H9 (cell line): ENCODE measurements around the gene SPEN. TPM values are rescaled to one million over a fixed set of nuclear protein-coding genes. Genes with fewer than 3 reads are reported as not detected.

Experiments
- DNase-seq: peaks from one replicate; pipeline ENCODE4 v3.0.0-alpha.2; 2017
- H2AFZ ChIP-seq: one replicate; pipeline ENCODE4 v1.6.1; 2013; ENCODE audit warnings: mild to moderate bottlenecking, low read length, control low read depth, moderate library complexity
- H2AK5ac ChIP-seq: 2 replicates; pipeline ENCODE4 v1.6.1; 2013; ENCODE audit warnings: low read length, control low read depth, mixed read lengths; ENCODE audit not compliant: insufficient read length
- H2BK120ac ChIP-seq: one replicate; pipeline ENCODE4 v1.6.1; 2013; ENCODE audit warnings: low read depth, mild to moderate bottlenecking, low read length, control low read depth, inconsistent platforms; ENCODE audit not compliant: poor library complexity, severe bottlenecking
- H2BK12ac ChIP-seq: 2 replicates; pipeline ENCODE4 v1.6.1; 2013; ENCODE audit warnings: low read length, control low read depth, mixed read lengths, low read depth; ENCODE audit not compliant: insufficient read length
- H2BK15ac ChIP-seq: 2 replicates; pipeline ENCODE4 v1.6.1; 2013; ENCODE audit warnings: low read depth, low read length, control low read depth
- H2BK20ac ChIP-seq: one replicate; pipeline ENCODE4 v1.6.1; 2013; ENCODE audit warnings: low read depth, mild to moderate bottlenecking, low read length, control low read depth, inconsistent platforms; ENCODE audit not compliant: poor library complexity, severe bottlenecking
- H2BK5ac ChIP-seq: 2 replicates; pipeline ENCODE4 v1.6.1; 2013; ENCODE audit warnings: low read length, control low read depth, mixed read lengths; ENCODE audit not compliant: insufficient read length
- H3K14ac ChIP-seq: 2 replicates; pipeline ENCODE4 v1.6.1; 2013; ENCODE audit warnings: low read length, control low read depth; ENCODE audit not compliant: insufficient read depth
- H3K18ac ChIP-seq: 2 replicates; pipeline ENCODE4 v1.6.1; 2013; ENCODE audit warnings: low read depth, mild to moderate bottlenecking, mixed read lengths, low read length, control low read depth; ENCODE audit not compliant: insufficient read length
- H3K23ac ChIP-seq: 2 replicates; pipeline ENCODE4 v1.6.1; 2013; ENCODE audit warnings: low read length, control low read depth, mixed read lengths, low read depth; ENCODE audit not compliant: insufficient read length
- H3K23me2 ChIP-seq: 2 replicates; pipeline ENCODE4 v1.6.1; 2013; ENCODE audit warnings: low read depth, mild to moderate bottlenecking, mixed read lengths, low read length, control low read depth; ENCODE audit not compliant: insufficient read length, poor library complexity, severe bottlenecking
- H3K27ac ChIP-seq: 2 replicates; pipeline ENCODE4 v1.5.1; 2013; ENCODE audit warnings: low read length, control low read depth, mixed read lengths, low read depth; ENCODE audit not compliant: insufficient read length
- H3K27me3 ChIP-seq: 2 replicates; pipeline ENCODE4 v1.6.1; 2013; ENCODE audit warnings: low read length, control low read depth, inconsistent platforms; ENCODE audit not compliant: insufficient read depth
- H3K4ac ChIP-seq: 2 replicates; pipeline ENCODE4 v1.6.1; 2013; ENCODE audit warnings: low read depth, mild to moderate bottlenecking, control low read depth, inconsistent platforms, low read length, moderate library complexity
- H3K4me1 ChIP-seq: 2 replicates; pipeline ENCODE4 v1.6.1; 2013; ENCODE audit warnings: low read length, control low read depth, inconsistent platforms; ENCODE audit not compliant: insufficient read depth
- H3K4me2 ChIP-seq: 2 replicates; pipeline ENCODE4 v1.6.1; 2013; ENCODE audit warnings: low read length, control low read depth, mixed read lengths; ENCODE audit not compliant: insufficient read length, insufficient read depth
- H3K56ac ChIP-seq: 2 replicates; pipeline ENCODE4 v1.6.1; 2013; ENCODE audit warnings: low read depth, mild to moderate bottlenecking, mixed read lengths, low read length, control low read depth; ENCODE audit not compliant: insufficient read length
- H3K79me1 ChIP-seq: 2 replicates; pipeline ENCODE4 v1.6.1; 2013; ENCODE audit warnings: low read depth, mild to moderate bottlenecking, moderate library complexity, low read length, control low read depth, inconsistent platforms; ENCODE audit not compliant: insufficient read depth, poor library complexity, severe bottlenecking
- H3K79me2 ChIP-seq: 2 replicates; pipeline ENCODE4 v1.6.1; 2013; ENCODE audit warnings: low read length, control low read depth, inconsistent platforms; ENCODE audit not compliant: insufficient read depth
- H3K9ac ChIP-seq: 2 replicates; pipeline ENCODE4 v1.6.1; 2013; ENCODE audit warnings: low read length, control low read depth, mixed read lengths; ENCODE audit not compliant: insufficient read length; ENCODE audit errors: extremely low read depth
- H3K9me3 ChIP-seq: one replicate; pipeline ENCODE4 v1.6.1; 2013; ENCODE audit warnings: low read depth, low read length, inconsistent platforms; ENCODE audit not compliant: control insufficient read depth
- H3T11ph ChIP-seq: one replicate; pipeline ENCODE4 v1.6.1; 2013; ENCODE audit warnings: mild to moderate bottlenecking, low read length, control low read depth, inconsistent platforms
- H4K20me1 ChIP-seq: one replicate; pipeline ENCODE4 v1.6.1; 2013; ENCODE audit not compliant: control insufficient read depth, insufficient read length, insufficient read depth
- H4K5ac ChIP-seq: 2 replicates; pipeline ENCODE4 v1.6.1; 2013; ENCODE audit warnings: low read depth, mild to moderate bottlenecking, mixed read lengths, low read length, control low read depth; ENCODE audit not compliant: insufficient read length
- H4K8ac ChIP-seq: replicated peaks from 2 replicates; pipeline ENCODE4 v1.6.1; 2013; ENCODE audit warnings: low read length, control low read depth, mixed read lengths, low read depth; ENCODE audit not compliant: insufficient read length
- H4K91ac ChIP-seq: 2 replicates; pipeline ENCODE4 v1.6.1; 2013; ENCODE audit warnings: low read depth, mild to moderate bottlenecking, moderate library complexity, mixed read lengths, low read length, control low read depth; ENCODE audit not compliant: insufficient read length
- H3K27ac Mint-ChIP-seq, 3 experiments: 2 replicates in 2 of 3; 3 replicates in 1 of 3; pipeline ENCODE4 v1.8.0; 2020 to 2021; ENCODE audit warnings: mixed read lengths in 3 of 3, mild to moderate bottlenecking in 1 of 3, moderate library complexity in 1 of 3
- H3K27me3 Mint-ChIP-seq: 2 replicates; pipeline ENCODE4 v1.8.0; 2021; ENCODE audit warnings: low read depth, mild to moderate bottlenecking, moderate library complexity, mixed read lengths
- H3K36me3 Mint-ChIP-seq, 3 experiments: 2 replicates in 2 of 3; 3 replicates in 1 of 3; pipeline ENCODE4 v1.8.0; 2020 to 2021; ENCODE audit warnings: low read depth in 3 of 3, mixed read lengths in 3 of 3; ENCODE audit not compliant: insufficient read depth in 1 of 3
- H3K4me1 Mint-ChIP-seq, 2 experiments: 2 replicates each; pipeline ENCODE4 v1.8.0; 2020; ENCODE audit warnings: mixed read lengths in 2 of 2
- H3K4me3 Mint-ChIP-seq, 2 experiments: 2 replicates in 1 of 2; 3 replicates in 1 of 2; pipeline ENCODE4 v1.8.0; 2020 to 2021; ENCODE audit warnings: mild to moderate bottlenecking in 2 of 2, mixed read lengths in 2 of 2, moderate library complexity in 1 of 2
- H3K9me3 Mint-ChIP-seq, 2 experiments: 2 replicates in 1 of 2; 3 replicates in 1 of 2; pipeline ENCODE4 v1.8.0; 2020; ENCODE audit warnings: mild to moderate bottlenecking in 2 of 2, mixed read lengths in 2 of 2, moderate library complexity in 1 of 2
- CTCF ChIP-seq: fragments of 200-600 bp; sonication (generic); conservative IDR thresholded peaks from 3 replicates; pipeline ENCODE4 v1.8.0; 2021; ENCODE audit warnings: antibody characterized with exemption, mild to moderate bottlenecking
- WGBS: extraction: QIAGEN DNeasy Blood & Tissue Kit; methylation state at CpG from one replicate; pipeline ENCODE4 v1.1.7; 2013; ENCODE audit warnings: missing lambda C conversion rate, low lambda C conversion rate, mixed read lengths; ENCODE audit not compliant: insufficient read length; ENCODE audit errors: extremely low coverage; 5-methylcytosine and 5-hydroxymethylcytosine counted together
- total RNA-seq: library from RNA; stranded (reverse); gene quantifications from 2 replicates; pipeline ENCODE4 v1.2.1, GENCODE V29; 2021

Gene SPEN
- total RNA-seq, 1 experiment from 2014 or later = 59.6 TPM

- no peak overlapping the region for H3K14ac ChIP-seq
- no peaks in the 10 kb centered on the region for H3K4me1 ChIP-seq
- H3K4ac ChIP-seq = no peak overlapping the region
- no peak overlapping the region for H2AK5ac ChIP-seq
- no peaks in the 10 kb centered on the region for H3K79me1 ChIP-seq
- H3T11ph ChIP-seq = no peak overlapping the region
- no CpG with 5 or more reads among the region's 13 CpGs for WGBS
- H4K8ac ChIP-seq = no peak overlapping the region
- Mint-ChIP-seq H3K9me3 (no peaks in the 10 kb centered on the region), H3K36me3 (peaks cover 18 to 61% (median 47%) of the 10 kb centered on the region in 3 experiments), H3K27ac (no peak overlapping the region), H3K4me3 (no peak overlapping the region), H3K27me3 (no peaks in the 10 kb centered on the region), H3K4me1 (peaks cover 5 to 6% of the 10 kb centered on the region in 2 experiments)
- no peak overlapping the region for H2AFZ ChIP-seq
- no peak overlapping the region for H2BK15ac ChIP-seq
- H2BK120ac ChIP-seq = no peak overlapping the region
- H3K27me3 ChIP-seq = no peaks in the 10 kb centered on the region
- no peaks in the 10 kb centered on the region for H3K9me3 ChIP-seq
- no peaks in the 10 kb centered on the region for H3K23me2 ChIP-seq
- no peak overlapping the region for H4K5ac ChIP-seq
- no peak overlapping the region for H3K23ac ChIP-seq
- no peak for DNase-seq
- no peak overlapping the region for H3K4me2 ChIP-seq
- H3K18ac ChIP-seq = no peak overlapping the region
- H2BK20ac ChIP-seq = no peak overlapping the region
- H2BK5ac ChIP-seq = no peak overlapping the region
- no peak overlapping the region for H3K9ac ChIP-seq
- H4K20me1 ChIP-seq = no peaks in the 10 kb centered on the region
- no peak overlapping the region for H3K27ac ChIP-seq
- H4K91ac ChIP-seq = no peak overlapping the region
- no peak overlapping the region for H3K56ac ChIP-seq
- no peak overlapping the region for H2BK12ac ChIP-seq
- no peak for TF ChIP-seq CTCF
- H3K79me2 ChIP-seq = no peaks in the 10 kb centered on the region
Measured at GRCh38 chr1:15941044-15941840, 93.7 kb downstream of the SPEN start.
